Thoracic aorta (tissue), 2 donors: ENCODE measurements around the gene EPS8L2. TPM values are rescaled to one million over a fixed set of nuclear protein-coding genes. Genes with fewer than 3 reads are reported as not detected.

Source experiments
- ATAC-seq: fragments of 150-250 bp; one replicate; pipeline ENCODE4 v1.8.0; 2017; ENCODE audit warnings: low read depth; ENCODE audit not compliant: insufficient number of reproducible peaks, low FRiP score
- DNase-seq: peaks from one replicate; pipeline ENCODE4 v3.0.0-alpha.2; 2020; ENCODE audit warnings: low spot score
- H3K27ac ChIP-seq, 2 donors: fragments of 200-600 bp; sonication (generic); 1 replicate in 1 of 2; 2 replicates in 1 of 2; pipeline ENCODE4 v1.5.1; 2016; ENCODE audit warnings: mild to moderate bottlenecking in 2 of 2, moderate library complexity in 2 of 2
- H3K27me3 ChIP-seq: fragments of 200-600 bp; sonication (generic); replicated peaks from 2 replicates; pipeline ENCODE4 v1.6.0; 2016; ENCODE audit warnings: mild to moderate bottlenecking; ENCODE audit not compliant: insufficient read depth
- H3K36me3 ChIP-seq: fragments of 200-600 bp; sonication (generic); one replicate; pipeline ENCODE4 v1.5.1; 2016
- H3K4me1 ChIP-seq, 2 donors: fragments of 200-600 bp; sonication (generic); 1 replicate in 1 of 2; 2 replicates in 1 of 2; pipeline versions ENCODE4 v1.5.1 to v1.6.0; 2016; ENCODE audit warnings: low read depth in 2 of 2, mild to moderate bottlenecking in 1 of 2; ENCODE audit not compliant: control insufficient read depth in 1 of 2
- H3K4me3 ChIP-seq: fragments of 200-600 bp; sonication (generic); 2 replicates; pipeline ENCODE4 v1.5.1; 2016; ENCODE audit warnings: mild to moderate bottlenecking
- H3K9me3 ChIP-seq: fragments of 200-600 bp; sonication (generic); 2 replicates; pipeline ENCODE4 v1.5.1; 2016
- CTCF ChIP-seq: fragments of 200-600 bp; sonication (generic); IDR thresholded peaks from one replicate; pipeline ENCODE4 v1.5.1; 2019; ENCODE audit warnings: antibody characterized with exemption
- total RNA-seq, 2 donors: library from RNA; depleted of rRNA; stranded (reverse); fragments of >200 nt; gene quantifications; one replicate each; pipeline versions ENCODE4 v1.1.0 to v1.2.3, GENCODE V29; 2016

Gene EPS8L2
- total RNA-seq, 2 donors from 2014 or later: 39.6 to 75.9 TPM

DNA sequence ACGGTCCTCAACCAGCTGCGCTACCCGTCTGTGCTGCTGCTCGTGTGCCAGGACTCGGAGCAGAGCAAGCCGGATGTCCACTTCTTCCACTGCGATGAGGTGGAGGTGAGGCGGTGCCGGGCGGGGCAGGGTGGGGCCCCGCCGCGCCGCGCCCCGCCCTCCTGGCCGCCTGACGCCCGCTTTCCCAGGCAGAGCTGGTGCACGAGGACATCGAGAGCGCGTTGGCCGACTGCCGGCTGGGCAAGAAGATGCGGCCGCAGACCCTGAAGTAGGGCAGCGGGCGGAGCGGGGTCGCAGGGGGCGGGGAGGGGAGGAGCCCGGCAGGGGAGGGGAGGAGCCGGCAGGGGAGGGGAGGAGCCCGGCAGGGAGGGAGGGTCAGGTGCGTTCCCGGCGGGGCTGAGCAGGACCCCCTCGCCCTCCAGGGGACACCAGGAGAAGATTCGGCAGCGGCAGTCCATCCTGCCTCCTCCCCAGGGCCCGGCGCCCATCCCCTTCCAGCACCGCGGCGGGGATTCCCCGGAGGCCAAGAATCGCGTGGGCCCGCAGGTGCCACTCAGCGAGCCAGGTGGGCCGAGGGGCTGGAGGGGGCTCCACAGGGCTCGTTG lies 14.7 kb downstream of the EPS8L2 start:
- no peaks in the 10 kb centered on the region for H3K9me3 ChIP-seq
- H3K4me3 ChIP-seq: peak overlapping the region; percentile 61
- H3K27ac ChIP-seq: no peak overlapping the region
- no peak for TF ChIP-seq CTCF
- H3K36me3 ChIP-seq: no peaks in the 10 kb centered on the region
- H3K4me1 ChIP-seq: peaks cover 4 to 11% of the 10 kb centered on the region in 2 donors
- H3K27me3 ChIP-seq: no peaks in the 10 kb centered on the region
- ATAC-seq (no peak), DNase-seq (no peak)

DNA sequence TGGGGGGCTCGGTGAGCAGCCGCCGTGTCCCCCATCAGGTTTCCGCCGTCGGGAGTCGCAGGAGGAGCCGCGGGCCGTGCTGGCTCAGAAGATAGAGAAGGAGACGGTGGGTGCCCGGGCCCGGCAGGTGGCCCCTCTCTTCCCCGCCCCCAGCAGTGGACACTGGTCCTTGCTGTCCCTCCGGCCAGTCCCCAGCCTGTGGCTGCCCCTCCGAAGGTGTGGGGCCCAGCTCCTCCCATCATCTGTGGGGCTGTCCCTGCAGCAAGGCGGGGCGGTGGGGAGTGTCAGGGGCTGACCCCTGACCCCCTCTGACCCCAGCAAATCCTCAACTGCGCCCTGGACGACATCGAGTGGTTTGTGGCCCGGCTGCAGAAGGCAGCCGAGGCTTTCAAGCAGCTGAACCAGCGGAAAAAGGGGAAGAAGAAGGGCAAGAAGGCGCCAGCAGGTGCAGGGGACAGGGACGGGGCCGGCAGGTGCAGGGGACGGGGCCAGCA lies 15.3 kb downstream of the EPS8L2 start:
- H3K4me3 ChIP-seq: peak overlapping the region; percentile 61
- no peak for ATAC-seq

DNA sequence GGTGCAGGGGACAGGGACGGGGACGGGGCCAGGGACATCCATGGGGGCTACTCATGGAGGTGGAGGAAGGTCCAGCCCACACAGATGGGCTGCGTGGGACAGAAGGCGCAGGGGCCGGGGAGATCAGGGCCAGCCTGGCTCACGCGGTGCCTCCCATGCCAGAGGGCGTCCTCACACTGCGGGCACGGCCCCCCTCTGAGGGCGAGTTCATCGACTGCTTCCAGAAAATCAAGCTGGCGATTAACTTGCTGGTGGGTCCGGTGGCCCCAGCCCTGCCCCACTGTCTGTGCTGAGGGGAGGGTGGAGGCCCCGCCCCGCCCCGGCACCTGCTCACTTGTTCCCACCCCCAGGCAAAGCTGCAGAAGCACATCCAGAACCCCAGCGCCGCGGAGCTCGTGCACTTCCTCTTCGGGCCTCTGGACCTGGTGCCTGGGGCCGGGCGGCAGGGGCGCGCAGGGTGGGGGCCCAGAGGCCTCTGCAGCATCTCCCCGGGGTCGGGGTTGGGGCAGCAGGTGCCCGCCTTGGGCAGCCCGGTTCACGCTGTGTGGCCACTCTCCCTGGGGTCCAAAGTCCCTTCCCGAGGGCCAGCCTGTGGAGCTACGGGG lies 15.8 kb downstream of the EPS8L2 start:
- no peak for TF ChIP-seq CTCF
- H3K4me3 ChIP-seq: no peak overlapping the region
- H3K36me3 ChIP-seq: no peaks in the 10 kb centered on the region
- no peak overlapping the region for H3K27ac ChIP-seq
- H3K27me3 ChIP-seq: no peaks in the 10 kb centered on the region
- H3K4me1 ChIP-seq: peaks cover 13 to 22% of the 10 kb centered on the region in 2 donors
- ATAC-seq (no peak), DNase-seq (no peak)
- H3K9me3 ChIP-seq: no peaks in the 10 kb centered on the region

More for the DNA sequence above, 15.3 kb downstream of the EPS8L2 start:
- Histone ChIP-seq H3K27ac (no peak overlapping the region), H3K9me3 (no peaks in the 10 kb centered on the region), H3K27me3 (no peaks in the 10 kb centered on the region), H3K36me3 (no peaks in the 10 kb centered on the region), H3K4me1 (peaks cover 8 to 17% of the 10 kb centered on the region in 2 donors)
- TF ChIP-seq CTCF: no peak
- no peak for DNase-seq

GRCh38 chr11:722346-722811 lies 16.3 kb downstream of the EPS8L2 start:
- ATAC-seq: no peak
- DNase-seq: no peak
- Histone ChIP-seq H3K36me3 (no peaks in the 10 kb centered on the region), H3K4me1 (peaks cover 16 to 28% of the 10 kb centered on the region in 2 donors), H3K27me3 (no peaks in the 10 kb centered on the region), H3K4me3 (no peak overlapping the region), H3K9me3 (no peaks in the 10 kb centered on the region), H3K27ac (no peak overlapping the region)
- no peak for TF ChIP-seq CTCF

DNA sequence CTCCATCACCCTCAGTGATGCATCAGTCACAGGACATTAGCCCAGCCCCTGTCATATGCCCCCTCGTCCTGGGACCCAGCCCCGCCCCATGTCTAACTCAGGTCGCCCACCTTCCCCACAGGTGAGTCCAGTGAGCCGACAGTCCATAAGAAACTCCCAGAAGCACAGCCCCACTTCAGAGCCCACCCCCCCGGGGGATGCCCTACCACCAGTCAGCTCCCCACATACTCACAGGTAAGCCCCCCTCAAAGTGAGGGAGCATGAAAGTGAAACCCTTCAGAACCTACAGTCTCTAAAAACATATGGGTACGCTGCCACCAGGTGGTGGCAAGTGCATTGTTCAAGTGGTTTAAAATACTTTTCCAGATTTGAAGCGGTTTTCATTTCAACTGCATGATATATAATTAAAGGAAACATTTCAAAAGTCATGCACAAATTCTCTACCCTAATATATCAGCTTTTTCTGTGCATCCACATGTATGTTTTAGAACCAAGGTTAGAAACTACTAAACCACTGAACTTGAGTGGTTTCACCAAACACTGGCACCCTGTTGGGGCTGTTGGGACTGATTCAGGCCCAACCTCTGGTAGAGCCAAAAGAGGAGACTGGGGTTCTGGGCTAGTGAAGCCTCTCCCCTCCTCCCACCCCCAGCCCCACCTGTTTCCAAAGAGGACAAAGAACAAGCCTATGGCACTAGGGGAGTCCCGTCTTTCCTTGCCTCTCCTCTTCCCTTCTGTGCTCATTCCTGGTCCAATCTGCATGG lies 17.3 kb downstream of the EPS8L2 start:
- no peaks in the 10 kb centered on the region for H3K9me3 ChIP-seq
- ATAC-seq (no peak), DNase-seq (no peak)
- H3K36me3 ChIP-seq: no peaks in the 10 kb centered on the region
- peak; percentile 63 for TF ChIP-seq CTCF
- H3K27ac ChIP-seq: no peak overlapping the region
- no peaks in the 10 kb centered on the region for H3K27me3 ChIP-seq
- no peak overlapping the region for H3K4me3 ChIP-seq
- peaks cover 24 to 37% of the 10 kb centered on the region in 2 donors for H3K4me1 ChIP-seq
